ENCODE measurements around the gene CCND1. TPM values are rescaled to one million over a fixed set of nuclear protein-coding genes. Genes with fewer than 3 reads are reported as not detected.

The CCND1 gene
- total and polyA plus RNA-seq, 3 donors from 2014 or later, result 8.8 to 16.4 (median 13.7) TPM

DNA sequence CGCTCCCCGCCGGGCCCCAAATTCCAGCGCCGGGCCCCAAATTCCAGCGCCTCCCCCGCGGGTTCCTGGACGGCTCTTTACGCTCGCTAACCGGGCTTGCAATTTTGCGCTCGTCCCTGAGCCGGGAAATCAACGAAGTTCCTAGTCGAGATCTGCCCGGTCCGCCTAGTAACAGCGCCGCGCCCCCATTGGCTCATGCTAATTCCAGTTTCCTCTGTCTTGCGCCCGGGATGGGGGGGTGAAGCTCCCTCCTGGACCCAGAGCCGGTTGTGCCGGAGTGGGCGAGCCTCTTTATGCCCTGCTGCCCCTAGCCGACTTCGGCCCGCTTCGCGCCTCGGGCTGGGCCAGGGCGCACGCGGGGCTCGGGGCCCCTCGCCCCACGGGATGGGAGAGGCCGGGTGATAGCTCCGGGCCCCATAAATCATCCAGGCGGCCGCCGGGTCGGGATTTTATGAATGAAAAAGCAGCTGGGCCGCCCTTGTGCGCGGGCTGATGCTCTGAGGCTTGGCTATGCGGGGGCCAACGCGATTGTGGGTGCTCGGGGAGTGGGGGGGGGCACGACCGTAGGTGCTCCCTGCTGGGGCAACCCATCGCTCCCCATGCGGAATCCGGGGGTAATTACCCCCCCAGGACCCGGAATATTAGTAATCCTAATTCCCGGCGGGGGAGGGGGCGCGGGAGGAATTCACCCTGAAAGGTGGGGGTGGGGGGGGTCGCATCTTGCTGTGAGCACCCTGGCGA, 1.8 kb upstream of the CCND1 start:
- H3K9me3 ChIP-seq, result no peaks in the 10 kb centered on the region
- peak overlapping the region in 1 of 2 donors; percentile 67 for H3K27ac ChIP-seq
- H3K36me3 ChIP-seq (ENCODE audit: low read depth, missing control alignments), result no peaks in the 10 kb centered on the region
- peak overlapping the region in 1 of 2 donors; percentile 61 for H3K4me3 ChIP-seq
- no peaks in the 10 kb centered on the region for H3K27me3 ChIP-seq
- H3K4me1 ChIP-seq, result peaks cover 27% of the 10 kb centered on the region
- intact Hi-C loops (cut with DNase I; ENCODE audit: low total_unique reads), result loop anchor here (10.0 kb wide), 2 partner anchors 194 to 344 kb away; partner anchors contain the start of gene MYEOV
- peak; percentile 93 for DNase-seq
- 1% methylated on average over 29 to 64 of the region's 64 CpGs for WGBS, 2 donors
- TF ChIP-seq POLR2A (IDR thresholded peaks at IDR 0.05), result no peak
- TF ChIP-seq, protein P1, sequence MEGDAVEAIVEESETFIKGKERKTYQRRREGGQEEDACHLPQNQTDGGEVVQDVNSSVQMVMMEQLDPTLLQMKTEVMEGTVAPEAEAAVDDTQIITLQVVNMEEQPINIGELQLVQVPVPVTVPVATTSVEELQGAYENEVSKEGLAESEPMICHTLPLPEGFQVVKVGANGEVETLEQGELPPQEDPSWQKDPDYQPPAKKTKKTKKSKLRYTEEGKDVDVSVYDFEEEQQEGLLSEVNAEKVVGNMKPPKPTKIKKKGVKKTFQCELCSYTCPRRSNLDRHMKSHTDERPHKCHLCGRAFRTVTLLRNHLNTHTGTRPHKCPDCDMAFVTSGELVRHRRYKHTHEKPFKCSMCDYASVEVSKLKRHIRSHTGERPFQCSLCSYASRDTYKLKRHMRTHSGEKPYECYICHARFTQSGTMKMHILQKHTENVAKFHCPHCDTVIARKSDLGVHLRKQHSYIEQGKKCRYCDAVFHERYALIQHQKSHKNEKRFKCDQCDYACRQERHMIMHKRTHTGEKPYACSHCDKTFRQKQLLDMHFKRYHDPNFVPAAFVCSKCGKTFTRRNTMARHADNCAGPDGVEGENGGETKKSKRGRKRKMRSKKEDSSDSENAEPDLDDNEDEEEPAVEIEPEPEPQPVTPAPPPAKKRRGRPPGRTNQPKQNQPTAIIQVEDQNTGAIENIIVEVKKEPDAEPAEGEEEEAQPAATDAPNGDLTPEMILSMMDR (IDR thresholded peaks at IDR 0.05), result no peak

DNA sequence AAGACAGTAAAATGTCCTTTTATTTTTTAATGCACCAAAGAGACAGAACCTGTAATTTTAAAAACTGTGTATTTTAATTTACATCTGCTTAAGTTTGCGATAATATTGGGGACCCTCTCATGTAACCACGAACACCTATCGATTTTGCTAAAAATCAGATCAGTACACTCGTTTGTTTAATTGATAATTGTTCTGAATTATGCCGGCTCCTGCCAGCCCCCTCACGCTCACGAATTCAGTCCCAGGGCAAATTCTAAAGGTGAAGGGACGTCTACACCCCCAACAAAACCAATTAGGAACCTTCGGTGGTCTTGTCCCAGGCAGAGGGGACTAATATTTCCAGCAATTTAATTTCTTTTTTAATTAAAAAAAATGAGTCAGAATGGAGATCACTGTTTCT, 1.1 kb upstream of the CCND1 start:
- Histone ChIP-seq H3K9me3 (no peaks in the 10 kb centered on the region), H3K27me3 (no peaks in the 10 kb centered on the region), H3K27ac (no peak overlapping the region), H3K36me3 (ENCODE audit: low read depth, missing control alignments) (no peaks in the 10 kb centered on the region), H3K4me3 (peak overlapping the region in 1 of 2 donors; percentile 73), H3K4me1 (peaks cover 34% of the 10 kb centered on the region)
- TF ChIP-seq, protein P1 (IDR thresholded peaks at IDR 0.05), result no peak
- no peak for TF ChIP-seq POLR2A (IDR thresholded peaks at IDR 0.05)
- WGBS, 2 donors, result 20 to 25% methylated on average over 9 of the region's 9 CpGs
- intact Hi-C loops (cut with DNase I; ENCODE audit: low total_unique reads), result loop anchor here (10.0 kb wide), 2 partner anchors 195 to 345 kb away; partner anchors contain the start of gene MYEOV
- DNase-seq, result no peak

DNA sequence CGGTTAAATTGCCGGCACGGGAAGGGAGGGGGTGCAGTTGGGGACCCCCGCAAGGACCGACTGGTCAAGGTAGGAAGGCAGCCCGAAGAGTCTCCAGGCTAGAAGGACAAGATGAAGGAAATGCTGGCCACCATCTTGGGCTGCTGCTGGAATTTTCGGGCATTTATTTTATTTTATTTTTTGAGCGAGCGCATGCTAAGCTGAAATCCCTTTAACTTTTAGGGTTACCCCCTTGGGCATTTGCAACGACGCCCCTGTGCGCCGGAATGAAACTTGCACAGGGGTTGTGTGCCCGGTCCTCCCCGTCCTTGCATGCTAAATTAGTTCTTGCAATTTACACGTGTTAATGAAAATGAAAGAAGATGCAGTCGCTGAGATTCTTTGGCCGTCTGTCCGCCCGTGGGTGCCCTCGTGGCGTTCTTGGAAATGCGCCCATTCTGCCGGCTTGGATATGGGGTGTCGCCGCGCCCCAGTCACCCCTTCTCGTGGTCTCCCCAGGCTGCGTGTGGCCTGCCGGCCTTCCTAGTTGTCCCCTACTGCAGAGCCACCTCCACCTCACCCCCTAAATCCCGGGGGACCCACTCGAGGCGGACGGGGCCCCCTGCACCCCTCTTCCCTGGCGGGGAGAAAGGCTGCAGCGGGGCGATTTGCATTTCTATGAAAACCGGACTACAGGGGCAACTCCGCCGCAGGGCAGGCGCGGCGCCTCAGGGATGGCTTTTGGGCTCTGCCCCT, 529 bp upstream of the CCND1 start:
- 4% methylated on average over 25 to 43 of the region's 43 CpGs for WGBS, 2 donors
- intact Hi-C loops (cut with DNase I; ENCODE audit: low total_unique reads), result no loop called here
- Histone ChIP-seq H3K36me3 (ENCODE audit: low read depth, missing control alignments) (no peaks in the 10 kb centered on the region), H3K4me1 (peaks cover 37% of the 10 kb centered on the region), H3K9me3 (no peaks in the 10 kb centered on the region), H3K27ac (peak overlapping the region in 1 of 2 donors; percentile 37), H3K27me3 (no peaks in the 10 kb centered on the region), H3K4me3 (peak overlapping the region; percentile 60 to 73)
- TF ChIP-seq POLR2A (IDR thresholded peaks at IDR 0.05), result no peak
- TF ChIP-seq, protein P1 (IDR thresholded peaks at IDR 0.05), result no peak
- DNase-seq, result no peak

GRCh38 chr11:69641681-69642548, 959 bp downstream of the CCND1 start:
- DNase-seq, result no peak
- no peaks in the 10 kb centered on the region for H3K27me3 ChIP-seq
- intact Hi-C loops (cut with DNase I; ENCODE audit: low total_unique reads), result no loop called here
- H3K27ac ChIP-seq, result peak overlapping the region; percentile 37 to 86
- no peaks in the 10 kb centered on the region for H3K9me3 ChIP-seq
- no peaks in the 10 kb centered on the region for H3K36me3 ChIP-seq (ENCODE audit: low read depth, missing control alignments)
- H3K4me1 ChIP-seq, result peaks cover 33% of the 10 kb centered on the region
- peak overlapping the region; percentile 60 to 73 for H3K4me3 ChIP-seq
- TF ChIP-seq, protein P1 (IDR thresholded peaks at IDR 0.05), result no peak
- no peak for TF ChIP-seq POLR2A (IDR thresholded peaks at IDR 0.05)
- 0 to 2% methylated on average over 51 to 68 of the region's 68 CpGs for WGBS, 2 donors
